GM19397 (cell line): ENCODE measurements around the gene DPH2.
A peak's percentile ranks its signal among the peaks of the same experiment; 100 is the strongest.

Experiments
- ATAC-seq: cut with Tn5 transposase; IDR thresholded peaks from one replicate; pipeline ENCODE4 v1.9.1; 2021; ENCODE audit warnings: mild to moderate bottlenecking, moderate library complexity; ENCODE audit not compliant: unreplicated experiment

Gene DPH2

GRCh38 chr1:43963890-43964289 is 5.9 kb upstream of the DPH2 start:
- ATAC-seq = no peak

GRCh38 chr1:43965316-43965715 is 4.5 kb upstream of the DPH2 start:
- no peak for ATAC-seq

GRCh38 chr1:43968348-43968948 is 1.4 kb upstream of the DPH2 start:
- no peak for ATAC-seq

GRCh38 chr1:43969416-43969745 is 429 bp upstream of the DPH2 start:
- peak; percentile 3 for ATAC-seq

- ATAC-seq = no peak
Measured at GRCh38 chr1:43970502-43970901, 692 bp downstream of the DPH2 start.

- ATAC-seq = no peak
Measured at GRCh38 chr1:43970911-43971310, 1.1 kb downstream of the DPH2 start.

GRCh38 chr1:43971336-43971980 is 1.6 kb downstream of the DPH2 start:
- no peak for ATAC-seq

GRCh38 chr1:43973981-43974442 is 4.2 kb downstream of the DPH2 start:
- no peak for ATAC-seq

GRCh38 chr1:43974443-43975248 is 4.8 kb downstream of the DPH2 start, which contains the start of gene ATP6V0B:
Gene ATP6V0B (plus strand): TSS chr1:43974960. CDS start chr1:43975041, 81 bp downstream.
- ATAC-seq = peak; percentile 66

- ATAC-seq = no peak
Measured at GRCh38 chr1:43975249-43975961, 5.6 kb downstream of the DPH2 start.

- ATAC-seq = no peak
Measured at GRCh38 chr1:43976045-43976444, 6.2 kb downstream of the DPH2 start.

GRCh38 chr1:43976890-43977289 is 7.1 kb downstream of the DPH2 start:
- no peak for ATAC-seq

- ATAC-seq = no peak
Measured at GRCh38 chr1:43977376-43978263, 7.8 kb downstream of the DPH2 start.

- no peak for ATAC-seq
Measured at GRCh38 chr1:43978264-43978550, 8.4 kb downstream of the DPH2 start.

- no peak for ATAC-seq
Measured at GRCh38 chr1:43978551-43979260, 8.9 kb downstream of the DPH2 start, which contains the start of gene B4GALT2. Gene B4GALT2 (plus strand): TSS chr1:43979210. CDS start chr1:43981161, 1,951 bp downstream.

- no peak for ATAC-seq
Measured at GRCh38 chr1:43979261-43979527, 9.4 kb downstream of the DPH2 start.

- no peak for ATAC-seq
Measured at GRCh38 chr1:43979528-43980254, 9.9 kb downstream of the DPH2 start.

GRCh38 chr1:43980255-43981134 is 10.7 kb downstream of the DPH2 start:
- ATAC-seq = no peak

- ATAC-seq = no peak
Measured at GRCh38 chr1:43981135-43981491, 11.3 kb downstream of the DPH2 start.
